ENCODE measurements around the gene DBF4B.

GRCh38 chr17:44747566-44747965, 39.1 kb downstream of the DBF4B start:
- no peak for TF ChIP-seq POLR2AphosphoS5 (IDR thresholded peaks at IDR 0.05)
- no peak for TF ChIP-seq CTCF (IDR thresholded peaks at IDR 0.05)
